Activated CD4-positive, CD25-positive, alpha-beta regulatory T cell (primary cell): ENCODE data around the gene TAGLN.

ENCODE experiments used
- DNase-seq, 4 experiments: peaks; one replicate each; lab custom pipeline; 2025; lab: John Stamatoyannopoulos, UW

The TAGLN gene

GRCh38 chr11:117199053-117199915 is at the start of gene TAGLN:
Gene TAGLN, plus strand, starts transcription at chr11:117199370. Its CDS starts 3,644 bp downstream, at chr11:117203014.
- DNase-seq, result no peak

GRCh38 chr11:117152066-117152465 is 47.1 kb upstream of the TAGLN start:
- no peak for DNase-seq

DNA sequence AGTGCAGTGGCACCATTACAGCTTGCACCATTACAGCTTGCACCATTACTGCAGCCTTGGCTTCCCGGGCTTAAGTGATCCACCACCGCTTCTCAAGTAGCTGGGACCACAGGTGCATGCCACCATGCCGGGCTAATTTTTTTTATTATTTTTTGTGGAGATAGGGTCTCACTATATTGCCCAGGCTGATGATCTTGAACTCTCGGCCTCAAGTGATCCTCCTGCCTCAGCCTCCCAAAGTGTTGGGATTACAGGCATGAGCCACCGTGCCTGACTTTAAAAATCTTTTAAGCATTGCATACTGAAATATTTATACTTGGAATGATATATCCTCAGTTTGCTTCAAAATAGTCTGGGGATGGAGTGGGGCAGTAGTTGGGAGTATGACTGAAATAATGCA is 44.7 kb upstream of the TAGLN start:
- DNase-seq, result no peak

- DNase-seq, result no peak
These were observed 41.7 kb upstream of the TAGLN start for GRCh38 chr11:117157507-117157906.

- no peak for DNase-seq
These were observed 39.3 kb upstream of the TAGLN start for GRCh38 chr11:117159892-117160291.

GRCh38 chr11:117160826-117161225 is 38.3 kb upstream of the TAGLN start:
- DNase-seq, result no peak

DNA sequence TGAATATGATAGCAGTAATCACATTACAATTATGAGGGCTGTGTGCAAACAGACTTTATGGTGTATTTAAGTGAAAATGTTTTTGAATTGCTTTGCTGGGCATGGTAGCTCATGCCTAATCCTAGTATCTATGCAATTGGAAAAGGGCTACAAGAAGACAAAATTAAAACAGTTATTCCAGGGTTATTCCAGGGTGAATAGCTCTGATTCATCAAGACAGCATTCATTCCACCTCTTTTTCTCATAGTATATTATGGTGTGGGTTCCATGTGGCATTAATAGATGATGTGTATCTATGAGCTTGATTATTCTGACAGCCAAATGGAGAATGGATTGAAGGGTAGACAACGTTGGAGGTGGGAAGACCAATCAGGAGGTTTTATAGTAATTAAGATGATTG is 32.7 kb upstream of the TAGLN start:
- no peak for DNase-seq

DNA sequence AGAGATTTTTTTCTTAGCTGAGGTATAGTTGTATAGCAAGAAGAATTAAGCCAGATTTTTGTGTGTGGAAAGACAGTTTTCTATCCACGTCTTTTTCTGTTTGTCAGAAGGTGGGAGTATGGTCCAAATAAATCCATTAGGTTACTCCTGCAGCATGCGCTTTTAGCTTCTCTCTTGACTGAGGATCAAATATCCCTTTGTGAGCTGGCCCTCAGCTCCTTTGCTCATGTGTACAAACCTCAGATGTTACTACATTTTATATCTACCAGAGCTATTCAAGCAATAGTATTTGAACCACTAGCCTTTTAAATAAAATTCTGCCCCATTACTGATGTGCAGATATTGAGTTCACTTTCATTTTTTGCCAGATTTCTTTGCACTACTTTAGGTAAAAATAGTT is 29.4 kb upstream of the TAGLN start:
- no peak for DNase-seq

- no peak for DNase-seq
These were observed 29.0 kb upstream of the TAGLN start for GRCh38 chr11:117170210-117170609.

GRCh38 chr11:117171007-117171403 is 28.2 kb upstream of the TAGLN start:
- DNase-seq, result no peak

- DNase-seq, result no peak
These were observed 27.6 kb upstream of the TAGLN start for GRCh38 chr11:117171404-117172061.

DNA sequence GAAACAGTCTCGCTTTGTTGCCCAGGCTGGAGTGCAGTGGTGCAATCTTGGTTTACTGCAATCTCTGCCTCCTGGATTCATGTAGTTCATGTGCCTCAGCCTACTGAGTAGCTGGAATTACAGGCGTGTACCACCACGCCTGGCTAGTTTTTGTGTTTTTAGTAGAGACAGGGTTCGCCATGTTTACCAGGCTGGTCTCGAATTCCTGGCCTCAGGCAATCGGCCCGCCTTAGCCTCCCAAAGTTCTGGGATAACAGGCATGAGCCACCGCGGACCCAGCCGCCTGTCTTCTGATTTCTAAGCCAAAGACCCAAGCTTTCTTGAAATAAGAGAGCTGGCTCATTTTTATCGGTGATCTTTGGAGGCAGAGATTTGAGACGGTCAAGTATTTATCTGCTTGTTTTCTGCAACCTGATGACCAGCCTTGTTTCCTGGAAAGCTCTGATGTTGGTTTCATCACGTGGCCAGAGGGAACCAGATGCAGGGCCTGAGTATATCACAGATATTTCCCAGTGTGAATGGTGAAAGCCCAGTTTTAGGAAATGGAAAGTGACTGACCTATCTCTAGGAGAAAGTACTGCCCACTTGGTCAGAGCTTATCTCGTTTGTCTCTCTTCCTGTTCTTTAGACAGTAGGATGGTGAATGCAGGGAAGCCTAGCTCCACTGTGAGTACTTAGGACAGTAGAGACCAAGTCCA is 26.3 kb upstream of the TAGLN start:
- no peak for DNase-seq

DNA sequence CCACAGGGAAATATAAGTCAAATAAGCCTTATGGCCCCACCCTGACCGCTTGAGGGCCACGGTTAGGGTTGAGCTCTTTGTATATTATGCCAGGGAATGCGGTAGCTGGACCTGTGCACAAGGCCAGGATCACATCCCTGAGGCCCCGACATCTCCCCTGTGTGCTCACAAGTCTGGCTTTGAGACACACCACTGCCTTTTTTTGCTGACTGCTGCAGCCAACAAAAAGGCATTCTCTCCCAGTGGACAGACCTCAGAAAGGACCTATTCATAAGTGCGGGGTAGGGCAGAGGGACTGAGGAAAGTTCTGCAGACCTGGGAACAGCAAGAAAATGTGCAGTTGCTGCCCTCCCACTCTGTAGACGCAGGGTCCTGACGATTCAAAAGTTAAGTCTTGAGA is 24.1 kb upstream of the TAGLN start:
- no peak for DNase-seq

DNA sequence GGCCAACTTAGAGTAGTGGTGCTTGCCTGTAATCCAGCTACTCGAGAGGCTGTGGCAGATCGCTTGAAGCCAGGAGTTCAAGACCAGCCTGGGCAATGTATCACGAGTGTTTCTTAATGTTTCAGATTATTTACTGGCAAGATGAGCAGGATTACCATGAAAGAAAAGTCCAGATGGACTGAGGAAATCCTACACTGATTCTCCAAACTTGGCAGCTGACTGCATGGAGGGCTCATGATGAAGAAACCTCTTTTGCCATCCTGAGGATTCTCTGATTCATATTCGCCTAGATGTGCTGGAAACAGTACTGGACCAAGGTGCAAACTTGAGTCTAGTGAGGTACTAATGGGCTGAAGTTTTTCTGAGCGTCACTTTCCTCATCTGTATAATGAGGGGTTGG is 23.4 kb upstream of the TAGLN start:
- no peak for DNase-seq

DNA sequence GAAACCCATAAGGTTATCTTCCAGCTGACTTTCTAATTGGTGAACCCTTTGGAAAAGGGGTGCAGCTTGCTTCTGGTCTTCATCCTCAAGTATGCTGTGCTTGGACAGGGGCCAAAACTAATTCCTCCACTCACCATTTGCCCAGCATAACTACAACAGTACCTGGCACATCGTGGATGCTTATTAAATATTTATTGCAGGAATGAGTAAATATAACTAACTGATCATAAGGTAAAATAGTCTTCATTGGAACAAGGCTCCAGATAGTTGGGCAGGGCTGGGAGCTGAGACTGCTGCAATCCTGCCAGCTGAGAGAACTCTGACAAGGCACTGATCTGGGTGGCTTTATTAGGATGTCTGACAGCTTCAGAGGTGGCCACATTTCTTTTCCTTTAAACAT is 23.0 kb upstream of the TAGLN start:
- DNase-seq, result no peak

GRCh38 chr11:117177534-117178209 is 21.5 kb upstream of the TAGLN start:
- no peak for DNase-seq

GRCh38 chr11:117178210-117179034 is 20.7 kb upstream of the TAGLN start, which contains the start of gene SIDT2:
Gene SIDT2, plus strand, starts transcription at chr11:117178743. Its CDS starts 521 bp downstream, at chr11:117179264.
- peak; percentile 65 to 82 (median 76) for DNase-seq

DNA sequence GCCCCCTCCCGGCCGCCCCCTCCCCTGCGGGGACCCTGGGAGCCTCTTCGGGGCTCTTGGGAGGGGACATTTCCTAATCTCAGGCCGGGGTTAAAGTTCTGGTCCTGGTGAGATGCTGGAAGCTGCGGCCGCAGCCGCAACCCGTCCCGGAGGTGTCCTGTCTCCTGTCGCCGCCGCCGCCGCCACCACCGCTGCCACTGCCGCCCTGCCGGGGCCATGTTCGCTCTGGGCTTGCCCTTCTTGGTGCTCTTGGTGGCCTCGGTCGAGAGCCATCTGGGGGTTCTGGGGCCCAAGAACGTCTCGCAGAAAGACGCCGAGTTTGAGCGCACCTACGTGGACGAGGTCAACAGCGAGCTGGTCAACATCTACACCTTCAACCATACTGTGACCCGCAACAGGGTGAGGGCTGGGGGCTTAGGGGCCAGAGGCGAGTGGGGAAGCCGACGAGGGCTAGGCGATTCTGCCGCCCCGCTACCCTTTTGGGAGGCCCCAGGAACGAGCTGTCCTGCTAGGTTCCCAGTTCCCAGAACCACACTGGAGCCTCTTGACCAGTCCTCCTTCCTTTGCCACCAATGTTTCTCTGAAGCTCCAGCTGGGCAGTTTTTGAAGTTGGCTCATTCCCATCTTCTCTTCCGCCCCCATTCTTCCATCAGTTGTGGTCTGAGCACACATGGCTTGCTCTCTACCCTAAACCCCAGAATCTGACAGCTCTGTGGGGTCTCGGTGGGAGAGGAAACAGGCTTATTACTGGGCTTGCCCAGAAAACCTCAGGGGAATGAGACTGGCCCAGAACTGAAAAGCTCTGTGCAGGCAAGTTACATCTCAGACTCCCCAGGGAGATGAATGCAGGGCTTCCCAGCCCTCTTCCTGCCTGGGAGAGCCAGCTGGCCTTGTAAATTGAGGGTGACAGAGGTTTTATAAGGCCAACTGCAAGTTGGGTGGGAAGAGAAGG is 19.8 kb upstream of the TAGLN start:
- DNase-seq, result peak in 2 of 4 experiments; percentile 18 to 24

GRCh38 chr11:117180020-117180419 is 19.1 kb upstream of the TAGLN start:
- DNase-seq, result no peak
